Activated gamma-delta T cell treated with Interleukin-2 at 50 U/mL for 16 hours (primary cell): ENCODE measurements around the gene MIER2.
A peak's percentile ranks its signal among the peaks of the same experiment; 100 is the strongest.
"Not testable (repeated sequence)": the region's sequence is repeated elsewhere in the genome, so short reads cannot be mapped to it uniquely, and the experiment has no call there.

Source experiments
- DNase-seq: peaks from one replicate; pipeline ENCODE4 v3.0.0-alpha.2; 2020

The MIER2 gene

DNA sequence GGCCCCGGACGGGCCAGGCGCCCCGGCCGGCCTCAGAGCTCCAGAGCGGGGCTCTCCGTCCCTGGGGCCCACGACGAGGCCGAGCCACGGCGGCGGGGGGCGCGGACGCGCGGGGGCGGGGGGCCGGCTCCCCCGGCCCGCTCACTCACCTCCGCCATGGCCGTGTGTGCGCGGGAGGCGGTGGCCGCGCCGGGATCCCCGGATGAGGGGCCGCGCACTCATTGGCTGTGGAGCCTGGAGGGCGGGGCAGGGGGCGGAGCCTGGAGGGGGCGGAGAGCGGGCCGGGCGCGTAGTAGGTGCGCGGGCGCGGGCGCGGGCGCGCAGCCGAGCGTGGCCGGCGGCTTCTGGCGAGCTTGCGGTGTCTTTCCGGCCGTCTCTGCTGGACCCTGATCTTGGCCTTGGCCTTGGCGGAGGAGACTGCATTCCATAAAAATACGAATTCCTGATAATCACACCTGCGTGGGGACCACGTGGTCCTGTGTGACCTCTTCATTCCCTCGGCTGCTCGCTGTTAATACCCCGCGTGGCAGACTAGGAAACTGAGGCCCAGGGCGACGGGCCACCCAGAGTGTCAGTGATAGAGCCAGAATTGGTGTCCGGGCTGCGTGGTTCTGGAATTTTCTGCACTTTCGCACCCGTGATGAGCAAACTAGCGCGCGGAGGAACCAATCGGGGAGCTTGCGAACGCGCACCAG, at the start of gene MIER2:
TSS of gene MIER2 (minus strand) at position 172 of the 695 bp plus-strand sequence. CDS start at position 158, 14 bp downstream.
- peak; percentile 84 for DNase-seq

GRCh38 chr19:393560-393959, 49.0 kb upstream of the MIER2 start:
- not testable (repeated sequence) for DNase-seq

GRCh38 chr19:392375-392970, 47.9 kb upstream of the MIER2 start:
- no peak for DNase-seq

DNA sequence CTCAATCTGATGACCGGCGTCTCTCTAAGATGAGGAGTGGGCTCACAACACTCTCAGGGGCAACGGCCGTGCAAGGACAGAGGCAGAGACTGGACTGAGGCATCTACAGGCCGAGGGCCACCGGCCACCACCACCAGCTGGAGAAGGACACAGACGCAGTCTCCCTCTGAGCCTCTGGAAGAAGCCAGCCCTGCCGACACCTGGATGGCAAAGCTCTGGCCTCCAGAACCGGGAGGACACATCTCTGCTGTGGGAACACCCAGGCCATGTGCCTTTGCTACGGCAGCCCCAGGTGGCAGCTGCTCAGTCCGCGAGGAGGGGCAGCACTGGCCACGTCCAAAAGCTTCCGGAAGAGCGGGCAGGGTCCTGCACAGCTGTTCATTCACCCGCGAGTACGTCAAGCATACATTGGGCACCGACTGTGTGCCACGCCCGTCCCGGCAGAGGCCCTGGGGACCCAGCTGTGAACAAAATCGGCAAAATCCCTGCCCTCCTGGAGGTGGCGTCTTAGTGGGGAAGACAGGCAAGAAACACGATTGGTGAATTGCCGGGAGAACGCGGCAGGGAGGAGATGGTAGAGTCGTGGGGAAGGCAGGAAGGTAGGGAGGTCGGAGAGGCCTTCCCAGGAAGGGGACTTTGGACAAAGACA, 47.3 kb upstream of the MIER2 start:
- DNase-seq, result no peak

- DNase-seq, result no peak
Observed at GRCh38 chr19:391207-391557, 46.6 kb upstream of the MIER2 start.

- no peak for DNase-seq
Observed at GRCh38 chr19:390386-391206, 46.0 kb upstream of the MIER2 start.

- DNase-seq, result no peak
Observed at GRCh38 chr19:389935-390289, 45.3 kb upstream of the MIER2 start.

- DNase-seq, result no peak
Observed at GRCh38 chr19:389255-389934, 44.8 kb upstream of the MIER2 start.

GRCh38 chr19:388691-389090, 44.1 kb upstream of the MIER2 start:
- DNase-seq, result no peak

- no peak for DNase-seq
Observed at GRCh38 chr19:387777-388176, 43.2 kb upstream of the MIER2 start.

DNA sequence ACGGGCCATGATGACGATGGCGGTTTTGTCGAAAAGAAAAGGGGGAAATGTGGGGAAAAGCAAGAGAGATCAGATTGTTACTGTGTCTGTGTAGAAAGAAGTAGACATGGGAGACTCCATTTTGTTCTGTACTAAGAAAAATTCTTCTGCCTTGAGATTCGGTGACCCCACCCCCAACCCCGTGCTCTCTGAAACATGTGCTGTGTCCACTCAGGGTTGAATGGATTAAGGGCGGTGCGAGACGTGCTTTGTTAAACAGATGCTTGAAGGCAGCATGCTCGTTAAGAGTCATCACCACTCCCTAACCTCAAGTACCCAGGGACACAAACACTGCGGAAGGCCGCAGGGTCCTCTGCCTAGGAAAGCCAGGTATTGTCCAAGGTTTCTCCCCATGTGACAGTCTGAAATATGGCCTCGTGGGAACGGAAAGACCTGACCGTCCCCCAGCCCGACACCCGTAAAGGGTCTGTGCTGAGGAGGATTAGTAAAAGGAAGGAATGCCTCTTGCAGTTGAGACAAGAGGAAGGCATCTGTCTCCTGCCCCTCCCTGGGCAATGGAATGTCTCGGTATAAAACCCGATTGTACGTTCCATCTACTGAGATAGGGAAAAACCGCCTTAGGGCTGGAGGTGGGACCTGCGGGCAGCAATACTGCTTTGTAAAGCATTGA, 42.2 kb upstream of the MIER2 start:
- not testable (repeated sequence) for DNase-seq

DNA sequence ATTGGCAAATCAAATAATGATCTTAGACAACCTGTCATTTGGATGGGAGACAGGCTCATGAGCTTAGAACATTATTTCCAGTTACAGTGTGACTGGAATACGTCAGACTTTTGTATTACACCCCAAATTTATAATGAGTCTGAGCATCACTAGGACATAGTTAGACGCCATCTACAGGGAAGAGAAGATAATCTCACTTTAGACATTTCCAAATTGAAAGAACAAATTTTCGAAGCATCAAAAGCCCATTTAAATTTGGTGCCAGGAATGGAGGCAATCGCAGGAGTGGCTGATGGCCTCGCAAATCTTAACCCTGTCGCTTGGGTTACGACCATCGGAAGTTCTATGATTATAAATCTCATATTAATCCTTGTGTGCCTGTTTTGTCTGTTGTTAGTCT, 41.6 kb upstream of the MIER2 start:
- not testable (repeated sequence) for DNase-seq

DNA sequence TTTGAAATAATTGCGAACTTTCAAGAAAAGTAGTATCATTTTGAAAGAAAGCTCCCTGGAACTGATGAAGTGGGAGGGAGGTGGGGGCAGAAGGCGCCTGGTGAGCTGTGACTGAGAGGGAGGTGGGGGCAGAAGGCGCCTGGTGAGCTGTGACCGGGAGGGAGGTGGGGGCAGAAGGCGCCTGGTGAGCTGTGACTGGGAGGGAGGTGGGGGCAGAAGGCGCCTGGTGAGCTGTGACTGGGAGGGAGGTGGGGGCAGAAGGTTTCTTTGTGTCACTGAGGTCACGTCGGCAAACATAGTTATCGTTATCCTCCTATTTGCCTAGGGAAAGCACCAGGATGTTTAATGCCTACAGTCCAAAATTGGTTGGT, 40.2 kb upstream of the MIER2 start:
- no peak for DNase-seq

DNA sequence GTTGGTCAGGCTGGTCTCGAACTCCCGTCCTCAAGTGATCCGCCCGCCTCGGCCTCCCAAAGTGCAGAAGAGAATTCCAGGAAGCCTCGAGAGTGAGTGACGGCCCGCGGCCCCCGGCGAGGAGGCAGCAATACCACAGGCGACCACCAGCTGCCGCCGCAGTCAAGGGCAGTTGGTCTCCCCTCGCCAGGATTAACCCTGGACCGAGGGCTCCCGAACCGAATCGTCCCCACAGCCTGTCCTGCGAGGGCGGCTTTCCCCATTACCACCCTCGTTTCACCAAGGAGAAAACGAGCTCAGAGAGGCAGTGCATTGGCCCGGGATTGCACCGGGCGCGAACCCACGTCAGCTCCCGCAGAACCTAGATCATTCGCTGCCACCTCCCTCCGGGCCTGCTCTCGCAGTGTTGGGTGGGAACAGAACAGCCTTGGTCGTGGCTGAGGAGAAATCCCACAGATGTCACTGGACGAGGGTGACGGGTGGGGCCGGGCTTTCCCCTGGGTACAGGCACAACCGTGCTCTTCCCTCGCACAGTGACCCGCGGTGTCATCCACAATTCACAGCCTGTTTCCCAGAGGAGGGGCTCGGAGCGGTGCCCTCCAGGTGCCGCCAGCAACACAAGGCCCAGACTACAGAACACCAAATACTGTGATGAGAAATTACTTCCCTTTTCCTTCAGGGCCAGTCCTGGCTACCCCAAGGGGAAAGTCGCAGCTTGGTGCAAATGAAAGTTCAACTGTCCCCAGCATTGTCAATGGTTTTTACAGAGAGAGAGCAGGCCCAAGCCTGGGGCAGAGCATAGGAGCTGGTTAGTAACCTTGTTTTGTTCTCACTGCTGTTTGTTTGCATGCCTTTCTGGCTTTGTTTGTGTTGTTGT, 39.6 kb upstream of the MIER2 start:
- DNase-seq, result no peak

DNA sequence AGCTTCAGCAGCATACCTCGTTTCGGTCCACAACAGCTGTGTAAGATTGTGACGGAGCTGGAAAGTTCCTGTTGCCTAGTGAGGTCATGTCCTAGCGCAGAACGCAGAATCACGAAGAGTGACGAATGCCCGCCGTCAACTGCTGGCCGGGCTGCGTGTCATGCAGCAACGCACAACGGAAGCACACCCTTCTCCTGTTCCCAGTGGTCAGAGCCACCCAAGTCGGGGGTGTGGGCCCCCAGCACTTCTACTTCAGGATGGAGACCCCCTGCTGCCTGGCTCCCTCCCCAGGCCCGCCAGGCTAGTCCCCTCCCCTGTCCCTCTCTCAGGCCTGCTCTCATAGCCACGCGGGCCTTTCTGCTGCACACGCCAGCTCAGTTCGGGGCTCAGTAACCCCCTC, 38.4 kb upstream of the MIER2 start:
- no peak for DNase-seq

GRCh38 chr19:382578-382977, 38.0 kb upstream of the MIER2 start:
- not testable (repeated sequence) for DNase-seq

DNA sequence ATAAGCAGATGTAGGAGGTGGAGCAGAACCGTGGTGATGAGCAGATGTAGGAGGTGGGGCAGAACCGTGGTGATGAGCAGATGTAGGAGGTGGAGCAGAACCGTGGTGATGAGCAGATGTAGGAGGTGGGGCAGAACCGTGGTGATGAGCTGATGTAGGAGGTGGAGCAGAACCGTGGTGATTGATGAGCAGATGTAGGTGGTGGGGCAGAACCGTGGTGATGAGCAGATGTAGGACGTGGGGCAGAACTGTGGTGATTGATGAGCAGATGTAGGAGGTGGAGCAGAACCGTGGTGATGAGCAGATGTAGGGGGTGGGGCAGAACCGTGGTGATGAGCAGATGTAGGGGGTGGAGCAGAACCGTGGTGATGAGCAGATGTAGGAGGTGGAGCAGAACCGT, 37.3 kb upstream of the MIER2 start:
- not testable (repeated sequence) for DNase-seq

- DNase-seq, result not testable (repeated sequence)
Observed at GRCh38 chr19:380618-381219, 36.1 kb upstream of the MIER2 start.

GRCh38 chr19:379796-380195, 35.2 kb upstream of the MIER2 start:
- no peak for DNase-seq

DNA sequence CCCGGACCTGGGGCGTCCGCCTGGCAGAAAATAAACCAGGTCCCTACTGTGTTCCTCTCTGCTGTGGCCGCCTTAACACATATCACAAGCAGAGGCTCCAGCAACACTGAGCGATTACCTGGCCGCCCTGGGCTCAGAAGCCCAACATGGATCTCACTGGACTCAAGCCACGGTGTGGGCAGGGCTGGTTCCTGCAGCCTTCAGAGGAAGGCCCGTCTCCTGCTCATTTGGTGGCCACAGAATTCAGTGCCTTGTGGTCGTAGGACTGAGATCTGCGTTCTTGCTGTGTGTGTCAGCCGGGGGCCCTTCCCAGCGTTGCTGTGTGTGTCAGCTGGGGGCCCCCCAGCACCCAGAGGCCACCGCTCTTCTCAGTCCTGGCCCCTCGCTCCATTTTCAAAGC, 34.1 kb upstream of the MIER2 start:
- DNase-seq, result no peak
